Measurements from ENCODE around the gene VPS51. TPM values are rescaled to one million over a fixed set of nuclear protein-coding genes. Genes with fewer than 3 reads are reported as not detected.

VPS51 gene
- polyA plus RNA-seq, 3 donors = 37.2 to 77.3 (median 39.4) TPM

DNA sequence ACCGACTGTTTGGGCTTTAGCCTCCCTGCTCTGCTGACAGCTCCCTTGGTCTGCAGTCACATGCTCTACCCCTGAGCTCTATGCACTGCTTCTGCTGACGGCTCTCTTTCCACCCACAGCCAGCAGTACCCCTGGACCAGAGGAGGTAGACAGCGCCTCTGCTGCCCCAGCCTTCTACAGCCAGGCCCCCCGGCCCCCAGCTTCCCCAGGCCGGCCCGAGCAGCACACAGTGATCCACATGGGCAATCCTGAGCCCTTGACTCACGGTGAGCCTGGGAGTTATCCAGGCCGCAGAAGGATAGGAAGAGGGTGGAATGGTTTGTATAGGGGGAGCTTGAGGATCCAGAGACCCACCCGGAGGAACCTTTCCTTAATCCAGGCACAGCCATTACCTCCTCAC is 9.2 kb upstream of the VPS51 start:
- Histone ChIP-seq H3K4me2 (replicated peaks; ENCODE audit: extremely low read depth, low read length, poor library complexity, severe bottlenecking) (no peak overlapping the region), H3K36me3 (replicated peaks in 1 of 2; ENCODE audit: control insufficient read depth in 1 of 2, insufficient read depth in 2 of 2, low read length in 2 of 2) (peaks cover 33 to 48% of the 10 kb centered on the region in 2 donors), H4K20me1 (ENCODE audit: insufficient read depth, low read length) (no peaks in the 10 kb centered on the region), H3K4me1 (ENCODE audit: control insufficient read depth in 1 of 2, insufficient read depth in 2 of 2, low read length in 2 of 2) (peaks cover 19 to 28% of the 10 kb centered on the region in 2 donors), H3K4me3 (replicated peaks in 1 of 3; ENCODE audit: low read depth in 2 of 3, low read length in 3 of 3) (no peak overlapping the region), H2AFZ (ENCODE audit: insufficient read depth, low read depth, low read length, poor library complexity, severe bottlenecking) (no peak overlapping the region), H3K9me3 (replicated peaks in 1 of 2; ENCODE audit: control insufficient read depth in 1 of 2, insufficient read depth in 1 of 2, low read length in 2 of 2) (no peaks in the 10 kb centered on the region), H3K27me3 (ENCODE audit: control insufficient read depth in 2 of 2, insufficient read depth in 2 of 2, low read length in 2 of 2) (no peaks in the 10 kb centered on the region), H3K27ac (ENCODE audit: low read depth in 1 of 2, low read length in 2 of 2) (no peak overlapping the region), H3K79me2 (ENCODE audit: insufficient read depth, low read length) (peaks cover 38% of the 10 kb centered on the region), H3K9ac (ENCODE audit: insufficient read depth, low read length, poor library complexity, severe bottlenecking) (no peak overlapping the region)
- H3K36me3 Mint-ChIP-seq = peaks cover 43 to 54% of the 10 kb centered on the region in 2 donors
- intact Hi-C loops (cut with micrococcal nuclease) = loop anchor here in 1 of 2 donors (5.0 kb wide), 1 partner anchor 55 kb away; no protein-coding TSS in a partner anchor
- TF ChIP-seq, protein P1, sequence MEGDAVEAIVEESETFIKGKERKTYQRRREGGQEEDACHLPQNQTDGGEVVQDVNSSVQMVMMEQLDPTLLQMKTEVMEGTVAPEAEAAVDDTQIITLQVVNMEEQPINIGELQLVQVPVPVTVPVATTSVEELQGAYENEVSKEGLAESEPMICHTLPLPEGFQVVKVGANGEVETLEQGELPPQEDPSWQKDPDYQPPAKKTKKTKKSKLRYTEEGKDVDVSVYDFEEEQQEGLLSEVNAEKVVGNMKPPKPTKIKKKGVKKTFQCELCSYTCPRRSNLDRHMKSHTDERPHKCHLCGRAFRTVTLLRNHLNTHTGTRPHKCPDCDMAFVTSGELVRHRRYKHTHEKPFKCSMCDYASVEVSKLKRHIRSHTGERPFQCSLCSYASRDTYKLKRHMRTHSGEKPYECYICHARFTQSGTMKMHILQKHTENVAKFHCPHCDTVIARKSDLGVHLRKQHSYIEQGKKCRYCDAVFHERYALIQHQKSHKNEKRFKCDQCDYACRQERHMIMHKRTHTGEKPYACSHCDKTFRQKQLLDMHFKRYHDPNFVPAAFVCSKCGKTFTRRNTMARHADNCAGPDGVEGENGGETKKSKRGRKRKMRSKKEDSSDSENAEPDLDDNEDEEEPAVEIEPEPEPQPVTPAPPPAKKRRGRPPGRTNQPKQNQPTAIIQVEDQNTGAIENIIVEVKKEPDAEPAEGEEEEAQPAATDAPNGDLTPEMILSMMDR (IDR thresholded peaks at IDR 0.05) = no peak
- H3K27ac Mint-ChIP-seq = no peak overlapping the region
- no peak for DNase-seq
- H3K4me1 Mint-ChIP-seq = peaks cover 29% of the 10 kb centered on the region
- H3K4me3 Mint-ChIP-seq = no peak overlapping the region
- H3K9me3 Mint-ChIP-seq = peaks cover 0 to 2% (median 0%) of the 10 kb centered on the region in 7 donors
- 96% methylated on average over 5 of the region's 9 CpGs for WGBS (ENCODE audit: insufficient coverage)
- H3K27me3 Mint-ChIP-seq (ENCODE audit: low read depth in 3 of 3) = no peaks in the 10 kb centered on the region

DNA sequence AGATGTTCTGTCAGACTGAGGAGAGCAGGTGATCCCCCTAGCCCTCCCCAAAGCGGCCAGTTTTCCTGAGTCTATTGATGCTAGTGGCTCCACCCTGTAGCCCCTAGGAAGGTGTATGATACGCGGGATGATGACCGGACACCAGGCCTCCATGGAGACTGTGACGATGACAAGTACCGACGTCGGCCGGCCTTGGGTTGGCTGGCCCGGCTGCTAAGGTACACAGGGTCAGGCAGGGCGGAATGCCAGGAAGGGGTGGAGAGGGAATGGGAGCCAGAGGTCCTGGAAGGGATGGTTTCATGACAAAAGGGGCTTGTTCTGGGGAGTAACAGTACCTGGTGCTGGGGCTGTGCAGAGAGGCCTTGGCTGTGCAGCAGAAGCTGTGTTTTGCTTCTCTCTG is 8.8 kb upstream of the VPS51 start:
- peaks cover 0 to 2% (median 0%) of the 10 kb centered on the region in 7 donors for H3K9me3 Mint-ChIP-seq
- peak overlapping the region in 2 of 7 donors; percentile 41 to 81 for H3K27ac Mint-ChIP-seq
- H3K36me3 Mint-ChIP-seq = peaks cover 43 to 54% of the 10 kb centered on the region in 2 donors

More for the DNA sequence above, 8.8 kb upstream of the VPS51 start:
- WGBS (ENCODE audit: insufficient coverage) = 98% methylated on average over 11 of the region's 11 CpGs
- Histone ChIP-seq H3K27ac (ENCODE audit: low read depth in 1 of 2, low read length in 2 of 2) (no peak overlapping the region), H3K27me3 (ENCODE audit: control insufficient read depth in 2 of 2, insufficient read depth in 2 of 2, low read length in 2 of 2) (no peaks in the 10 kb centered on the region), H3K9ac (ENCODE audit: insufficient read depth, low read length, poor library complexity, severe bottlenecking) (no peak overlapping the region), H3K4me2 (replicated peaks; ENCODE audit: extremely low read depth, low read length, poor library complexity, severe bottlenecking) (no peak overlapping the region), H3K9me3 (replicated peaks in 1 of 2; ENCODE audit: control insufficient read depth in 1 of 2, insufficient read depth in 1 of 2, low read length in 2 of 2) (no peaks in the 10 kb centered on the region), H3K79me2 (ENCODE audit: insufficient read depth, low read length) (peaks cover 34% of the 10 kb centered on the region), H3K4me1 (ENCODE audit: control insufficient read depth in 1 of 2, insufficient read depth in 2 of 2, low read length in 2 of 2) (peaks cover 19 to 27% of the 10 kb centered on the region in 2 donors), H3K36me3 (replicated peaks in 1 of 2; ENCODE audit: control insufficient read depth in 1 of 2, insufficient read depth in 2 of 2, low read length in 2 of 2) (peaks cover 33 to 48% of the 10 kb centered on the region in 2 donors), H3K4me3 (replicated peaks in 1 of 3; ENCODE audit: low read depth in 2 of 3, low read length in 3 of 3) (no peak overlapping the region), H2AFZ (ENCODE audit: insufficient read depth, low read depth, low read length, poor library complexity, severe bottlenecking) (no peak overlapping the region), H4K20me1 (ENCODE audit: insufficient read depth, low read length) (no peaks in the 10 kb centered on the region)
- Mint-ChIP-seq H3K4me1 (peaks cover 27% of the 10 kb centered on the region), H3K4me3 (no peak overlapping the region), H3K27me3 (ENCODE audit: low read depth in 3 of 3) (no peaks in the 10 kb centered on the region)
- TF ChIP-seq, protein P1 (IDR thresholded peaks at IDR 0.05) = no peak
- intact Hi-C loops (cut with micrococcal nuclease) = loop anchor here in 1 of 2 donors (5.0 kb wide), 1 partner anchor 55 kb away; no protein-coding TSS in a partner anchor
- DNase-seq = no peak
